ENCODE data around the gene CELF4.

CELF4 gene

GRCh38 chr18:37588289-37588688, 22.7 kb upstream of the CELF4 start:
- Histone ChIP-seq H3K27ac (ENCODE audit: low read depth, low read length) (no peak overlapping the region), H3K9me3 (ENCODE audit: control insufficient read depth, insufficient read depth, low read depth, low read length) (peaks cover 9% of the 10 kb centered on the region), H3K4me3 (ENCODE audit: low read depth, low read length) (no peak overlapping the region), H3K4me1 (ENCODE audit: control insufficient read depth, insufficient read depth, low read length) (peaks cover 21% of the 10 kb centered on the region), H3K27me3 (ENCODE audit: control insufficient read depth, insufficient read depth, low read length) (peaks cover 7% of the 10 kb centered on the region; the same call in 1 of the 2 replicates), H3K9ac (ENCODE audit: low read length) (no peak overlapping the region), H3K36me3 (ENCODE audit: control insufficient read depth, insufficient read depth, low read length) (no peaks in the 10 kb centered on the region)

GRCh38 chr18:37586656-37587225, 21.1 kb upstream of the CELF4 start:
- peaks cover 9% of the 10 kb centered on the region for H3K9me3 ChIP-seq (ENCODE audit: control insufficient read depth, insufficient read depth, low read depth, low read length)
- H3K4me1 ChIP-seq (ENCODE audit: control insufficient read depth, insufficient read depth, low read length) = peaks cover 21% of the 10 kb centered on the region
- H3K27me3 ChIP-seq (ENCODE audit: control insufficient read depth, insufficient read depth, low read length) = peaks cover 19% of the 10 kb centered on the region
- no peak overlapping the region for H3K4me3 ChIP-seq (ENCODE audit: low read depth, low read length)
- H3K36me3 ChIP-seq (ENCODE audit: control insufficient read depth, insufficient read depth, low read length) = no peaks in the 10 kb centered on the region
- no peak overlapping the region for H3K9ac ChIP-seq (ENCODE audit: low read length)
- no peak overlapping the region for H3K27ac ChIP-seq (ENCODE audit: low read depth, low read length)

GRCh38 chr18:37584952-37585695, 19.5 kb upstream of the CELF4 start:
- H3K9me3 ChIP-seq (ENCODE audit: control insufficient read depth, insufficient read depth, low read depth, low read length) = peaks cover under 1% of the 10 kb centered on the region
- peaks cover 21% of the 10 kb centered on the region for H3K4me1 ChIP-seq (ENCODE audit: control insufficient read depth, insufficient read depth, low read length)
- no peaks in the 10 kb centered on the region for H3K36me3 ChIP-seq (ENCODE audit: control insufficient read depth, insufficient read depth, low read length)
- no peak overlapping the region for H3K27ac ChIP-seq (ENCODE audit: low read depth, low read length)
- H3K9ac ChIP-seq (ENCODE audit: low read length) = no peak overlapping the region
- peaks cover 35% of the 10 kb centered on the region for H3K27me3 ChIP-seq (ENCODE audit: control insufficient read depth, insufficient read depth, low read length)
- H3K4me3 ChIP-seq (ENCODE audit: low read depth, low read length) = no peak overlapping the region

- no peaks in the 10 kb centered on the region for H3K36me3 ChIP-seq (ENCODE audit: control insufficient read depth, insufficient read depth, low read length)
- H3K9ac ChIP-seq (ENCODE audit: low read length) = no peak overlapping the region
- peaks cover 28% of the 10 kb centered on the region for H3K4me1 ChIP-seq (ENCODE audit: control insufficient read depth, insufficient read depth, low read length)
- H3K27ac ChIP-seq (ENCODE audit: low read depth, low read length) = no peak overlapping the region
- H3K27me3 ChIP-seq (ENCODE audit: control insufficient read depth, insufficient read depth, low read length) = peaks cover 43% of the 10 kb centered on the region
- no peak overlapping the region for H3K4me3 ChIP-seq (ENCODE audit: low read depth, low read length)
- no peaks in the 10 kb centered on the region for H3K9me3 ChIP-seq (ENCODE audit: control insufficient read depth, insufficient read depth, low read depth, low read length)
Measured at GRCh38 chr18:37584217-37584616, 18.6 kb upstream of the CELF4 start.

- Histone ChIP-seq H3K27ac (ENCODE audit: low read depth, low read length) (no peak overlapping the region), H3K4me3 (ENCODE audit: low read depth, low read length) (no peak overlapping the region)
Measured at GRCh38 chr18:37582261-37582660, 16.7 kb upstream of the CELF4 start.

GRCh38 chr18:37578886-37579513, 13.4 kb upstream of the CELF4 start:
- Histone ChIP-seq H3K36me3 (ENCODE audit: control insufficient read depth, insufficient read depth, low read length) (no peaks in the 10 kb centered on the region), H3K27me3 (ENCODE audit: control insufficient read depth, insufficient read depth, low read length) (peaks cover 57% of the 10 kb centered on the region), H3K27ac (ENCODE audit: low read depth, low read length) (no peak overlapping the region), H3K9me3 (ENCODE audit: control insufficient read depth, insufficient read depth, low read depth, low read length) (no peaks in the 10 kb centered on the region), H3K9ac (ENCODE audit: low read length) (no peak overlapping the region), H3K4me1 (ENCODE audit: control insufficient read depth, insufficient read depth, low read length) (peaks cover 51% of the 10 kb centered on the region), H3K4me3 (ENCODE audit: low read depth, low read length) (no peak overlapping the region)

More at GRCh38 chr18:37582261-37582660, 16.7 kb upstream of the CELF4 start:
- H3K4me1 ChIP-seq (ENCODE audit: control insufficient read depth, insufficient read depth, low read length) = peaks cover 47% of the 10 kb centered on the region
- H3K9me3 ChIP-seq (ENCODE audit: control insufficient read depth, insufficient read depth, low read depth, low read length) = no peaks in the 10 kb centered on the region
- H3K9ac ChIP-seq (ENCODE audit: low read length) = no peak overlapping the region
- H3K36me3 ChIP-seq (ENCODE audit: control insufficient read depth, insufficient read depth, low read length) = no peaks in the 10 kb centered on the region
- peaks cover 49% of the 10 kb centered on the region for H3K27me3 ChIP-seq (ENCODE audit: control insufficient read depth, insufficient read depth, low read length)

- H3K36me3 ChIP-seq (ENCODE audit: control insufficient read depth, insufficient read depth, low read length) = no peaks in the 10 kb centered on the region
- H3K27ac ChIP-seq (ENCODE audit: low read depth, low read length) = no peak overlapping the region; the same call in 1 of the 2 replicates
- H3K9ac ChIP-seq (ENCODE audit: low read length) = peak overlapping the region; percentile 62
- H3K4me3 ChIP-seq (ENCODE audit: low read depth, low read length) = peak overlapping the region; percentile 34; the same call in 1 of the 2 replicates
- peaks cover 51% of the 10 kb centered on the region for H3K27me3 ChIP-seq (ENCODE audit: control insufficient read depth, insufficient read depth, low read length)
- H3K9me3 ChIP-seq (ENCODE audit: control insufficient read depth, insufficient read depth, low read depth, low read length) = no peaks in the 10 kb centered on the region
- peaks cover 52% of the 10 kb centered on the region for H3K4me1 ChIP-seq (ENCODE audit: control insufficient read depth, insufficient read depth, low read length)
Measured at GRCh38 chr18:37578182-37578678, 12.6 kb upstream of the CELF4 start.

- Histone ChIP-seq H3K4me3 (ENCODE audit: low read depth, low read length) (peak overlapping the region; percentile 34), H3K36me3 (ENCODE audit: control insufficient read depth, insufficient read depth, low read length) (no peaks in the 10 kb centered on the region), H3K9ac (ENCODE audit: low read length) (peak overlapping the region; percentile 62), H3K27ac (ENCODE audit: low read depth, low read length) (peak overlapping the region; percentile 72), H3K9me3 (ENCODE audit: control insufficient read depth, insufficient read depth, low read depth, low read length) (no peaks in the 10 kb centered on the region), H3K4me1 (ENCODE audit: control insufficient read depth, insufficient read depth, low read length) (peaks cover 52% of the 10 kb centered on the region), H3K27me3 (ENCODE audit: control insufficient read depth, insufficient read depth, low read length) (peaks cover 47% of the 10 kb centered on the region)
Measured at GRCh38 chr18:37577051-37577611, 11.5 kb upstream of the CELF4 start.

- no peak overlapping the region for H3K9ac ChIP-seq (ENCODE audit: low read length)
- no peak overlapping the region for H3K4me3 ChIP-seq (ENCODE audit: low read depth, low read length)
- no peak overlapping the region for H3K27ac ChIP-seq (ENCODE audit: low read depth, low read length)
- peaks cover 48% of the 10 kb centered on the region for H3K27me3 ChIP-seq (ENCODE audit: control insufficient read depth, insufficient read depth, low read length)
- no peaks in the 10 kb centered on the region for H3K9me3 ChIP-seq (ENCODE audit: control insufficient read depth, insufficient read depth, low read depth, low read length)
- no peaks in the 10 kb centered on the region for H3K36me3 ChIP-seq (ENCODE audit: control insufficient read depth, insufficient read depth, low read length)
- H3K4me1 ChIP-seq (ENCODE audit: control insufficient read depth, insufficient read depth, low read length) = peaks cover 67% of the 10 kb centered on the region
Measured at GRCh38 chr18:37575646-37576045, 10.0 kb upstream of the CELF4 start.

GRCh38 chr18:37574113-37574512, 8.5 kb upstream of the CELF4 start:
- H3K4me1 ChIP-seq (ENCODE audit: control insufficient read depth, insufficient read depth, low read length) = peaks cover 65% of the 10 kb centered on the region
- H3K4me3 ChIP-seq (ENCODE audit: low read depth, low read length) = no peak overlapping the region
- H3K27me3 ChIP-seq (ENCODE audit: control insufficient read depth, insufficient read depth, low read length) = peaks cover 49% of the 10 kb centered on the region
- H3K27ac ChIP-seq (ENCODE audit: low read depth, low read length) = no peak overlapping the region
- no peak overlapping the region for H3K9ac ChIP-seq (ENCODE audit: low read length)
- no peaks in the 10 kb centered on the region for H3K9me3 ChIP-seq (ENCODE audit: control insufficient read depth, insufficient read depth, low read depth, low read length)
- H3K36me3 ChIP-seq (ENCODE audit: control insufficient read depth, insufficient read depth, low read length) = no peaks in the 10 kb centered on the region

GRCh38 chr18:37572736-37573135, 7.1 kb upstream of the CELF4 start:
- Histone ChIP-seq H3K9ac (ENCODE audit: low read length) (no peak overlapping the region), H3K27me3 (ENCODE audit: control insufficient read depth, insufficient read depth, low read length) (peaks cover 57% of the 10 kb centered on the region), H3K9me3 (ENCODE audit: control insufficient read depth, insufficient read depth, low read depth, low read length) (no peaks in the 10 kb centered on the region), H3K36me3 (ENCODE audit: control insufficient read depth, insufficient read depth, low read length) (no peaks in the 10 kb centered on the region), H3K4me1 (ENCODE audit: control insufficient read depth, insufficient read depth, low read length) (peaks cover 56% of the 10 kb centered on the region), H3K4me3 (ENCODE audit: low read depth, low read length) (no peak overlapping the region), H3K27ac (ENCODE audit: low read depth, low read length) (no peak overlapping the region)

Data from HUES6 (cell line).